Neuronal stem cell (in vitro differentiated cells): ENCODE measurements around the gene SHE.
A peak's percentile ranks its signal among the peaks of the same experiment; 100 is the strongest.

Experiments
- DNase-seq: peaks from one replicate; pipeline ENCODE4 v3.0.0-alpha.2; 2013; ENCODE audit warnings: low spot score
- H2AFZ ChIP-seq: one replicate; pipeline ENCODE4 v1.6.1; 2013; ENCODE audit warnings: mild to moderate bottlenecking, low read length, inconsistent platforms
- H2AK5ac ChIP-seq: 2 replicates; pipeline ENCODE4 v1.6.1; 2013; ENCODE audit warnings: low read depth, mild to moderate bottlenecking, inconsistent platforms, low read length, moderate library complexity, mixed read lengths
- H2BK120ac ChIP-seq: 2 replicates; pipeline ENCODE4 v1.6.1; 2013; ENCODE audit warnings: low read depth, mild to moderate bottlenecking, inconsistent platforms, low read length, moderate library complexity, mixed read lengths
- H2BK12ac ChIP-seq: one replicate; pipeline ENCODE4 v1.6.1; 2013; ENCODE audit warnings: low read length, inconsistent platforms
- H2BK15ac ChIP-seq: 2 replicates; pipeline ENCODE4 v1.6.1; 2013; ENCODE audit warnings: mild to moderate bottlenecking, low read length, inconsistent platforms, mixed read lengths
- H2BK5ac ChIP-seq: one replicate; pipeline ENCODE4 v1.6.1; 2013; ENCODE audit warnings: inconsistent platforms, mild to moderate bottlenecking, low read length, moderate library complexity
- H3K14ac ChIP-seq: one replicate; pipeline ENCODE4 v1.6.1; 2013; ENCODE audit warnings: low read length, inconsistent platforms
- H3K18ac ChIP-seq: 2 replicates; pipeline ENCODE4 v1.6.1; 2013; ENCODE audit warnings: low read length, inconsistent platforms
- H3K23ac ChIP-seq: 2 replicates; pipeline ENCODE4 v1.6.1; 2013; ENCODE audit warnings: low read depth, mild to moderate bottlenecking, mixed read lengths, low read length, inconsistent platforms; ENCODE audit not compliant: poor library complexity
- H3K27ac ChIP-seq: replicated peaks from 3 replicates; pipeline ENCODE4 v1.5.1; 2013; ENCODE audit warnings: low read length, inconsistent platforms
- H3K27me3 ChIP-seq, 3 experiments: 2 replicates each; pipeline ENCODE4 v1.6.1; 2013; ENCODE audit warnings: low read length in 3 of 3, mild to moderate bottlenecking in 2 of 3, inconsistent platforms in 1 of 3, low read depth in 1 of 3, mixed read lengths in 1 of 3, moderate library complexity in 1 of 3; ENCODE audit not compliant: control insufficient read depth in 3 of 3, insufficient read depth in 3 of 3
- H3K36me3 ChIP-seq, 2 donors: replicated peaks in 1 of 2; 2 replicates each; pipeline ENCODE4 v1.6.1; 2013; ENCODE audit warnings: low read length in 2 of 2; ENCODE audit not compliant: control insufficient read depth in 2 of 2, insufficient read depth in 2 of 2
- H3K4ac ChIP-seq: 2 replicates; pipeline ENCODE4 v1.6.1; 2013; ENCODE audit warnings: inconsistent platforms, mild to moderate bottlenecking, low read length, moderate library complexity
- H3K4me1 ChIP-seq, 2 donors: 1 replicate in 1 of 2; 2 replicates in 1 of 2; pipeline ENCODE4 v1.6.1; 2013; ENCODE audit warnings: low read length in 2 of 2, low read depth in 1 of 2; ENCODE audit not compliant: control insufficient read depth in 2 of 2, insufficient read depth in 1 of 2
- H3K4me2 ChIP-seq: one replicate; pipeline ENCODE4 v1.6.1; 2013; ENCODE audit warnings: mild to moderate bottlenecking, low read length, inconsistent platforms; ENCODE audit not compliant: insufficient read depth, poor library complexity, severe bottlenecking
- H3K4me3 ChIP-seq, 2 donors: 2 replicates each; pipeline ENCODE4 v1.5.1; 2013; ENCODE audit warnings: low read length in 2 of 2, mild to moderate bottlenecking in 2 of 2, inconsistent platforms in 1 of 2, moderate library complexity in 1 of 2
- H3K79me1 ChIP-seq: one replicate; pipeline ENCODE4 v1.6.1; 2013; ENCODE audit warnings: low read depth, mild to moderate bottlenecking, inconsistent platforms, low read length, moderate library complexity
- H3K9ac ChIP-seq: one replicate; pipeline ENCODE4 v1.6.1; 2013; ENCODE audit warnings: mild to moderate bottlenecking, low read depth, low read length, inconsistent platforms; ENCODE audit not compliant: poor library complexity
- H3K9me3 ChIP-seq, 2 donors: replicated peaks in 1 of 2; 2 replicates each; pipeline versions ENCODE3 to v1.6.1; 2013; ENCODE audit warnings: low read length in 2 of 2, mild to moderate bottlenecking in 2 of 2, inconsistent platforms in 1 of 2, low read depth in 1 of 2, mixed read lengths in 1 of 2, moderate library complexity in 1 of 2; ENCODE audit not compliant: control insufficient read depth in 2 of 2, insufficient read depth in 1 of 2
- H4K8ac ChIP-seq: one replicate; pipeline ENCODE4 v1.6.1; 2013; ENCODE audit warnings: low read depth, mild to moderate bottlenecking, inconsistent platforms, low read length, moderate library complexity
- H4K91ac ChIP-seq: one replicate; pipeline ENCODE4 v1.6.1; 2013; ENCODE audit warnings: low read length, low read depth, mild to moderate bottlenecking, inconsistent platforms; ENCODE audit not compliant: poor library complexity
- whole genome bisulfite sequencing, 2 donors: extraction: QIAGEN DNeasy Blood & Tissue Kit; methylation state at CpG; one replicate each; pipeline ENCODE4 v1.1.7; 2013; ENCODE audit warnings: missing lambda C conversion rate in 2 of 2, mixed read lengths in 1 of 2; ENCODE audit not compliant: insufficient read length in 2 of 2, insufficient replicate concordance in 1 of 2; ENCODE audit errors: extremely low coverage in 2 of 2; 5-methylcytosine and 5-hydroxymethylcytosine counted together

Gene SHE

GRCh38 chr1:154524881-154525280, 22.7 kb upstream of the SHE start:
- H3K4me3 ChIP-seq = no peak overlapping the region
- H3K27me3 ChIP-seq = peaks cover 0 to 20% (median 0%) of the 10 kb centered on the region in 3 experiments
- no peak overlapping the region for H4K91ac ChIP-seq
- H3K4me2 ChIP-seq = no peak overlapping the region
- no peak overlapping the region for H2BK15ac ChIP-seq
- no peaks in the 10 kb centered on the region for H3K4me1 ChIP-seq
- H4K8ac ChIP-seq = no peak overlapping the region
- no peak overlapping the region for H2AK5ac ChIP-seq
- H3K23ac ChIP-seq = no peak overlapping the region
- no peak overlapping the region for H2BK12ac ChIP-seq
- H3K4ac ChIP-seq = no peak overlapping the region
- DNase-seq = no peak
- no peak overlapping the region for H3K9ac ChIP-seq
- no peak overlapping the region for H3K18ac ChIP-seq
- no peak overlapping the region for H3K27ac ChIP-seq
- H3K36me3 ChIP-seq = no peaks in the 10 kb centered on the region
- no peaks in the 10 kb centered on the region for H3K79me1 ChIP-seq
- H2BK5ac ChIP-seq = no peak overlapping the region
- H2AFZ ChIP-seq = no peak overlapping the region
- no peak overlapping the region for H3K14ac ChIP-seq
- no peak overlapping the region for H2BK120ac ChIP-seq
- no peaks in the 10 kb centered on the region for H3K9me3 ChIP-seq

GRCh38 chr1:154521695-154522094, 19.5 kb upstream of the SHE start:
- no CpG with 5 or more reads among the region's 3 CpGs for WGBS, 2 donors
- Histone ChIP-seq H4K91ac (no peak overlapping the region), H3K9ac (no peak overlapping the region), H2BK120ac (no peak overlapping the region), H2BK15ac (no peak overlapping the region), H3K27me3 (peaks cover 0 to 37% (median 0%) of the 10 kb centered on the region in 3 experiments), H2BK5ac (no peak overlapping the region), H3K4me2 (no peak overlapping the region), H3K79me1 (no peaks in the 10 kb centered on the region), H3K4me1 (no peaks in the 10 kb centered on the region), H2BK12ac (no peak overlapping the region), H3K9me3 (no peaks in the 10 kb centered on the region), H3K18ac (no peak overlapping the region), H2AK5ac (no peak overlapping the region), H3K14ac (no peak overlapping the region), H2AFZ (no peak overlapping the region), H3K27ac (no peak overlapping the region), H3K23ac (no peak overlapping the region), H3K4me3 (no peak overlapping the region), H3K4ac (no peak overlapping the region), H3K36me3 (no peaks in the 10 kb centered on the region), H4K8ac (no peak overlapping the region)
- DNase-seq = no peak

GRCh38 chr1:154520333-154520732, 18.1 kb upstream of the SHE start:
- Histone ChIP-seq H2BK120ac (no peak overlapping the region), H3K4ac (no peak overlapping the region), H2BK12ac (no peak overlapping the region), H2BK5ac (no peak overlapping the region), H3K18ac (no peak overlapping the region), H3K79me1 (no peaks in the 10 kb centered on the region), H2BK15ac (no peak overlapping the region), H3K27me3 (peaks cover 0 to 42% (median 0%) of the 10 kb centered on the region in 3 experiments), H3K27ac (no peak overlapping the region), H3K4me3 (no peak overlapping the region), H3K36me3 (no peaks in the 10 kb centered on the region), H3K4me1 (no peaks in the 10 kb centered on the region), H3K14ac (no peak overlapping the region), H3K23ac (no peak overlapping the region), H3K9ac (no peak overlapping the region), H2AFZ (no peak overlapping the region), H4K8ac (no peak overlapping the region), H4K91ac (no peak overlapping the region), H3K9me3 (no peaks in the 10 kb centered on the region), H2AK5ac (no peak overlapping the region), H3K4me2 (no peak overlapping the region)
- no CpG with 5 or more reads among the region's 3 CpGs for WGBS, 2 donors
- no peak for DNase-seq

- H3K4me2 ChIP-seq = no peak overlapping the region
Measured at GRCh38 chr1:154519591-154519991, 17.4 kb upstream of the SHE start.

More at GRCh38 chr1:154519591-154519991, 17.4 kb upstream of the SHE start:
- Histone ChIP-seq H2BK120ac (no peak overlapping the region), H3K4ac (no peak overlapping the region), H3K4me1 (no peaks in the 10 kb centered on the region), H3K9me3 (no peaks in the 10 kb centered on the region), H3K18ac (peak overlapping the region; percentile 22), H2BK15ac (peak overlapping the region; percentile 39), H3K79me1 (no peaks in the 10 kb centered on the region), H2BK12ac (no peak overlapping the region), H3K14ac (peak overlapping the region; percentile 49), H3K23ac (no peak overlapping the region), H2AFZ (no peak overlapping the region), H4K91ac (no peak overlapping the region), H3K36me3 (no peaks in the 10 kb centered on the region), H2BK5ac (no peak overlapping the region), H3K27me3 (peaks cover 0 to 42% (median 0%) of the 10 kb centered on the region in 3 experiments), H2AK5ac (no peak overlapping the region), H4K8ac (no peak overlapping the region), H3K27ac (no peak overlapping the region), H3K9ac (no peak overlapping the region), H3K4me3 (no peak overlapping the region)
- WGBS, 2 donors = no CpG with 5 or more reads among the region's 9 CpGs
- DNase-seq = no peak
